ENCODE data around the gene EDA.

Gene EDA

DNA sequence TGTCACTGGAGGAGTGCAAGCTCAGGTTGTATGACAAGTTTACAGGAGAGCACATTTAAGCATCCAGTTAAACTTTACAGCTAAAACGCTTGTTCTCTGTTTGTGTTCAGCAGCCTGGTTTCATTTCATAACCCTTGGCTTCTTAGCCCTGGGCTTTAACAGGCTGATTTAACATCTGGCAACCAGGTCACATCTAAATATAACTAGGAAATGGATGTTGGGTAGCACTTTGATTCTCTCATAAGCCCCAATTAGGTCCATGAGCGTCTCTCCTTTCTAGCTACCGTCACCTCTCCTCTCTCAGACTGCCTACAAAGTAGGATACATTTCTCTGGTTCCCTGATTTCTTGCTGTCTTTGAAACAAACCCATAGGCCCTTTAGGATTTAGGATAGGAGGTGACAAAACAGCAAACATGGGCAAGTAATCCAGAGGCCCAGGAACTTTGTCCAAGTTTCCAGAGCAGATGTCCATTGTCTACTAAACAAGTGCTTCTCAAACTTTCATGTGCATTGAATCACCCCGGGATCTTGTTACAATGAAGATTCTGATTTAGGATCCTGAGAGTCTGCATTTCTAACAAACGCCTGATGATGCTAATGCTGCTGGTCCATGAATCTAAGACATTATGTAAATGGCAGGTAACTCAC lies 468.8 kb downstream of the EDA start:
- no peak for DNase-seq

DNA sequence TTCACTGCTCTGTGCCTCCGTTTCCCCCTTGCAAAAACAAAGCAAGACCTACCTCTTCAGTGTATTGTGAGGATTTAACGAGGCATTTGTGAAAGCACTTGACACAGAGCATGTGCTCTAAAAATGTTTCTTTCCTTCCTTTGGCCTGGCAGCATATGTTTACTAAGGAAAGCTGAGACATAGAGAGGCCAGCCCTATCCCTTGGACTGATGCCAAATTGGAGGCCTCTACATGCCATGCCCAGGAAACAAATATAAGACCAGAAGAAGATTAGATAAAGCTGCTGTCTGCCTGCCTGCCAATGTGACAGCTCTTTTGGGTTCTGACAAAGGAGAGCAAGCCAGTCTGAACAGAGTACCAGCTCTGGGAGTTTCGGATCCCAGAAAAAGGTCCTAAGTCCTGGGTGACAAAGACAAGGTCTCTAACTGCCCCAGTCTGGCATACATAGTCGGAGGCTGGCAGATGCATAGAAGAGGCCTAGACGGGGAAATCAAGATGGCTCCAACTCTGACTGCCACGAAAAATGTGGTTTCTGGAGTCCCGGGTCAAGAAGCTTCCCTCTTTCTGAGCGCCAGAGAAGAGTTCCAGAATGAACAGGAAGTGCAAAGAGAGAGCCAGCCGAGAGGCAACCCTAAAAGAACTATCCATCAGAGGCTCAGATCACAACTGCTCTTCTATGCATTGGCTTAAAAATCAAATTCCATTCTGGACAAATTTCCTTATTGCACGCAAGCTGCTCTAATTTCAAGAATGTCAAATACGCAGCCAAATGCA lies 472.1 kb downstream of the EDA start:
- DNase-seq = no peak

DNA sequence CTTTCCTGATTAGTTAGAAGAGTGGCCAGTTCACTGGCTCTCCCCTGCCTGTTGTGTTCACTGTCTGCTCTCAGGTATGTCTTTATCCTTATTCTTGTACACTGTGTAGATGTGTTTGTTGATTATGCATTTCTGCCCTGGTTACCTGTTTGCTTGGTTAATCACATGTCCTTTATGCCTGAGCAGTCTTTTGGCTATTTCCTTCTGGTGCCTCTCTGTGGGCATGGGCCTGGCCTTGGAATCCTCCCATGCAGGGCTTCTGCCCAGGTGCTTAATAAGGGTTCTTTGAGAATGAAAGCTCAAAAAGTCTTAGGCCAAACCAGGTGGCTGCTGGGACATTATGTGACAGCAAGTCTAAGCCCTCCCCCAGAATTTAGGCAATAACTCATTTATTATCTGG lies 472.8 kb downstream of the EDA start:
- DNase-seq = no peak

All from activated CD4-positive, alpha-beta T cell treated with anti-CD3 and anti-CD28 coated beads, Interleukin-2, amount 50 U/mL, for 48 hours (primary cell).